Endometrial microvascular endothelial cells (primary cell): ENCODE data around the gene RGS6. TPM values are rescaled to one million over a fixed set of nuclear protein-coding genes. Genes with fewer than 3 reads are reported as not detected.

Experiments
- in situ Hi-C: cut with HindIII; loops from 2 replicates; pipeline ENCODE4 v1.10.0; 2017; ENCODE audit warnings: low sequenced_read_pairs, low pct_unique_long_range_greater_than_20kb; ENCODE audit errors: inconsistent ontology term
- total RNA-seq: library from RNA; depleted of rRNA; stranded (reverse); fragments of >200 nt; gene quantifications from one replicate; pipeline ENCODE4 v1.2.3, GENCODE V29; 2015; ENCODE audit errors: inconsistent ontology term

The RGS6 gene
- total RNA-seq, 1 donor from 2014 or later: not detected

DNA sequence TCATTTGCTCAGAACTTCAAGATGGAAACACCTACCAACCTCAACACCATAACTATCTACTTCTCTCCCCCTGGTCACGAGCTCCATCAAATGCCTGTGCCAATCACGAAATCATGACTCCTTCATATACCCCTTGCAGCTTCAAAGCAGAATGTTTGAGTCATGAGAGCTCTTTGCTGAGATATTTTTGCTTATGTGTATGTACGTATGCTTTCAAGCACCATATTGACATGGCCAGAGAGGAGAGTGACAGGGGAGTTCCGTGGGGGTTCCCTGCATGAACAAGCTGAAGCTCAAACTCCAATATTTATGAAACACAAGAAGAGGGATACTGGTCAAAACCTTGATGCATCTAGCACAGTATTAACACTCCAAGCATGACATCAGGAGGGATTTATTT, 587.3 kb downstream of the RGS6 start:
- in situ Hi-C loops: no loop called here

DNA sequence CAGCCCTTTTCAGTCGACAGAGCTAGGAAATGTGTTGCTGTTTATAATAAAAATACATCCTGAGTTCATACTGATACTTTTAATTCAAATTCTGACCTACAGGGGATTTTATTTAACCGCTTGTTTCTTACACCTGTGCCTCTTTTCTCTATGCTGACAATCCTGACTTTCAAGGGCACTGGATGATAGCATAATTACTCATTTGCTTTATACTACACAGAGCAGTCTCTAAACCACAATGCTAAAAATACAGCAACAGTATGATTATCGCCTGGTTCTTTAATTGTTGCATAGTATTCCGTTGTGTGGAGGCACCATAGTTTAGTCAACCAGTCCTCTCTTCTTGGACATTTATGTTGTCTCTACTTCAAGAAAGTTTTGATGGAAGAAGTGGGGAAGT, 588.8 kb downstream of the RGS6 start:
- in situ Hi-C loops: no loop called here

DNA sequence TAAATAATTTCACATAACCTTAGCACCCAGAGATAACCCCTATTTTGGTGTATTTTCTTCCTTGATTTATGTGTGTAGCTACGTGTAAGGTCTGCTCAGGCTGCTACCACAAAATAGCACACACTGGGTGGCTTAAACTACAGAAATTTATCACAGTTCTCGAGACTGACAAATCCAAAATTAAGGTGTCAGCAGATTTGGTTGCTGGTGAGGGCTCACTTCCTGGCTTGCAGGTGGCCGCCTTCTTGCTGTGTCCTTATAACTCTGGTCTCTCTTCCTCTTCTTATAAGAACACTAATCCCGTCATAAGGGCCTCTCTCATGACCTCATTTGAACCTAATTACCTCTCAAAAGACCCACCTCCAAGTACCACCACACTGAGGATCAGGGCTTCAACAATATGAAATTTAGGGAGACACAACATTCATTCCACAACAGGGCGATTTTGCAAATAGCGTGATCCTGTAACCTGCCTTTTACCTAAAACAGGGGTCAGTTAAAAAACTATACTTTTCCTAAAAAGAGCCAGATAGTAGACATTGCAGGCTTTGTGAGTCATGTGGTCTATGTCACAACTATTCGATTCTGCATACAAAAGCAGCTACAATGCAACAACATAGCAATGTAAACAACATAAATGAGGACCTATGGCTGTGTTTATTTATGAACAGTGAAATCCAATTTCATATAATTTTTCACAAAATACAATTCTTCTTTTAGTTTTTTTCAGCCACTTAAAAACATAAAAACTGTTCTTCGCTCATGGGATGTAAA, 589.9 kb downstream of the RGS6 start:
- in situ Hi-C loops: no loop called here

DNA sequence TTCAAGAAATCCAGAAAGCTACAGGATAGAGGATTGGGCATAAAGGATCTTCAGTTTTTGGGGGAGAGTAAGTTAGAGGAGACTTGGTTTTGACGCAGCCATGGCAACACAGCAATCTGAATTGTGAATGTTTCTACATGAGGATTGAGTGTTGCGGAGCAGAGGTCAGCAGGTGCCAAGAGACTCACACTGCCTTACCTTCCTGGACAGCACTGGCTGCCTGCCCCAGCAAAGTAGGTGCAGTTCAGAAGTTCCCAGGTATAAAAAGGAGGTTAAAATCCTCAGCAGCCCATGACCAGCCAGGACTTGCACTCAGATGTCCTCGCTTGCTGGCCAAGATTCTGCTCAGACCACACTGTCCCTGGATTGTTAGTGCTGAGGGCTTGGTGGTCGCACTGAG, 590.6 kb downstream of the RGS6 start:
- in situ Hi-C loops: no loop called here

DNA sequence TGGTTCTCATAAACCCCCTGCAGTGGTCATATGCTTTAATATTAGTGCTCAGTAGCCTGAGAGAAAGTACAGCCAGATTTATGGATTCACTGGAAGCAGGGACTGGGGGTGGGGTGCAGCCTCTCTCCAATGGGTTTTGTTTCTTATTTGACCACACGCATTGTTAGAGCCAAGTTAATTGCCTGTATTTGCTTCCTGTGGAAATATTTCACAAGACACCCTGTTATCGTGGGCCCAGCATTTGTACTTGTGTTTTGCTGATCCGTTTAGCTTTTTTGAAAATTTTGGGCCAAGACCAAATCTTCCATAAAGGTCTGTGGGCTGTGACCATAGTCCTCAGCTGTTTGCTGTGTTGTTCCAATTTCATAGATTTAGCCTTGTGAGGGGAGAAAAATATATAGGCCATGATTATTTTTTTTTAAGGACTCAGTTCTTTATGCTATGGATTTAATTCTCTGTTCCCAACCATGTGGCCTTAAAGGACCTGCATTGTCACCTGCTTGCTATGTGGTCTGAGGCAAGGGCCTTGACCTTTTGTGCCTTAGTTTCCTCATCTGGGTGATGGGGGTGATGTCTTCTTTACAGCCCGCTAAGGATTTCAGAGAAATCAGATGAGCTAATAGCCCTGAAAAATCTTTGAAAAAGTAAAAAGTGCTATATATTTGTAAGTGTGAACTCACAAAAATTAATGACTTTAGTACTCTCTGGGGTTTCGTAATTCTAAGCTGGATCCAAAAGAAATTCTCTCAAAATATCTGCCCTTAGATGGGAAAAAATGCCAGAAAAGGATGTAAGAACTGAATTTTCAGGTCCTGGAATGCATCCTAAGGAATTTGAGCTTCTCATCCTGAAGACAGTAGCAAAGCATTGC, 591.4 kb downstream of the RGS6 start:
- in situ Hi-C loops: no loop called here

DNA sequence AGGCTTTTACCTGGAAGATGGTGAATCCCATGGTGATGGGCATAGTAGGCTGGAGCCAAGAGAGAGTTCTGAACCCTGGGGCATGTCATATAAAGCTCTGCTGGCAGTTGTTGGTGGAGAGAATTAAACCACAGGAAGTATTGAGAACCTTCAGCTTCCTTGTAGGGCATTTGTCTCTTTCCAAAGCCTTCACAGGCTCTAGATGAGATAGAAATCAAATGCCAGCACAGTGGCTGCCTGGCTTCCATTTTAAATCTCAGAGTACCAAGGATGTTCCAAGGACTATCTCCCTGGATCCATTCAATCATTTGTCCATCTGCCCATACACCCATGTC, 592.0 kb downstream of the RGS6 start:
- in situ Hi-C loops: no loop called here

DNA sequence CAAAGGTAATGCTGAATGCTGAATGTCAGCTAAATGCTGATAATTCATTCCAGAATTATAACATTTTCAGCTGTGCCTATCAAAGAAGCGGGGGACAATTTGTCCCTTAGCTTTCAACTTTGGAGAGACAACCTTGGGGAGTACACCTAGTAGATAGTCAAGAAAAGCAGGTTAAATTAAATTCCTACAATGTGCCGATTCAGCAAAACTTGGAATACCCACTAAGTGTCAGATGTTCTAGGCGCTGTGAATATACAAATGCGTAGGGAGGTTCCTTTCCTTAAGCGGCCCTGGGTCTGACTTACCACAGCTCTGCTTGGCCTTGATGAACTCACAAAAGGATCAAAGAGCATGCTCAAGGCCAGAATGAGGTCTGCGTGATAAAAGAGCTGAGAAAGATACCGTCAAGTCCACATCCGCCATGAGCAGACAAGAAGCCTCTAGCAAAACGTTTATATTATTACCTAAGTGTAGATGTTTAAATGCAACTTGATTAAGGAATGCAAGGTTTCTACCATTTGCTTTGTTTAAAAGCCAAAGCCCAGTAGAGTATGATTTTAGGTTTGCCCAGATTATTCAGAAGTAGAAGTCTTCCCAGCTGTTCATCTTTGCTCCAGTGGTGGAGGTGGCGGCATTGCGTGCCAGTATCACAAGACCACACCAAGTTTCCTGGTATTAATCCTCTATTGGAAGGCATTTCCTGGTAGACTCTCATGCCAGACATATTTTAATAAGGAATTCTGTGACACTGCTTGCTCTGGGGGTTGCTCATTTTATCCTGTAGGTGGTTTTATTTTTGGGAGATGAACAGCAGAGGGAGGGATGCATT, 593.1 kb downstream of the RGS6 start:
- in situ Hi-C loops: no loop called here

DNA sequence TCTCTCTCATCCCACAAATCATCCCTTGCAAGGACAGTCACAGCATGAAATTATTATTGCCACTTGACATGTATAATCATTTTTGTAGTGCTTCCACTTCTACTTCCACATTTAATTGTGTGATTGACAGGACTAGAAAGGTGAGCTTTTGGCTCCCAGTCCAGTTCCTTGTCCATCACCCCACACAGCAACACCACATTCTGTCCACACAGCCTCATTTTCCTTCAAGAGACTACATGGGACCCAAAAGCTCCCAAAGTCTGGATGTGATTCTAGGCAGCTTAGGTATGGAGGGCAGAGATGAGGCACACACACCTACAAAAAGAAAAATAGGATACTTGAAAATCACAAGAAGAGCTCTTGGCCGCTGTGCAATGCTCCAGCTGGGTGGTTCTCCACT, 595.4 kb downstream of the RGS6 start:
- in situ Hi-C loops: no loop called here

DNA sequence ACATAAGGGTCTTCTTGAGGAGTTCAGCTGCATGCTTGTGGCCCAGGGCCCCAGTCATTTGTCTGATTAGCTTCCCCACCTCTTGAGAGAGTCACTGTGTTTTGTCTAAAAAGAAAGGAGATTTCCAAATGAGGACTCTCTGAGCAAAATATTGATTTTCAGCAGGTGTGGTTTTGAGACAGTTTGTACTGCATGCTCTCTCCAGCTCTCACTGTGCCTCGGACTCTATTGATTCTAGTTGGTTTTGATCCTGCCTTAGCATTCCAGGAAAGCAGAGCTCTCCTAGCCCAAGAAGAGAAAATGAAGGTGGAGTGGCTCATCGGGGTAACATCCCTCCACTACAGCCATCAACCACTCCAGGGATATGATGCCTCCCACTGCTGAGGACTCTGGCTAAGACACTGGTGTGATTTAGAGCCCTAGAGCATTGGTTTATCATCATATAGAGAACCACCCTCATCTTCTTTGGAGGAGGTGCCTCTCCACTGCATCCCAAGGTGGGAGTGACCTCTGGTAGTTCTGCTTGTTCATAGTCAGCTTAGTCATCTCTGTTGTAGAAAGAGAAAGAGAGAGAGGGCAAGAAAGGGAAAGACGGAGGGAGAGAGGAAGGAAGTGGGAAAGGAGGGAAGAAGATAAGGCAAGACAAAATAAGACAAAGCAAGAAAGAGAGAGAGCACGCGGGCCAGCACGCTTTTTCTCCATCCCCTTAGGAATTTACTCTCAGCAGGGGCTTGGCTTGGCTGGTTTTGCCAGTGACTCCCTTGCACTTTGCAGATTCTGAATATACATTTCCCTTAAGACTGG, 596.0 kb downstream of the RGS6 start:
- in situ Hi-C loops: no loop called here

DNA sequence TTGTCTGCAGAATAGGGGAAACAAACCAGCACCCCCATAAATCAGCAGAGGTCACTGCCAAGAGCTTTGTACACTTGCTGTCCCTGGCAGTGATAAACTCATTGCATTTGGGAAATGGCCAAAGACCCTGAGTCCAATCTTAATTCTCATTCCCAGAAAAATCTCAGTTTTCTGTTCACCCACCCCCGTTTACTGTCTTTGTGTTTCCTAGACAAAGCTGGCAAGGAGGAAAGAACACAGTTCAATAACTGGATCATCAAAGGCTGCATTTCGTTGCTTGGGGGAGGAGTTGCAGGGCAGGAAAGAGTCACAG, 596.6 kb downstream of the RGS6 start:
- in situ Hi-C loops: no loop called here

DNA sequence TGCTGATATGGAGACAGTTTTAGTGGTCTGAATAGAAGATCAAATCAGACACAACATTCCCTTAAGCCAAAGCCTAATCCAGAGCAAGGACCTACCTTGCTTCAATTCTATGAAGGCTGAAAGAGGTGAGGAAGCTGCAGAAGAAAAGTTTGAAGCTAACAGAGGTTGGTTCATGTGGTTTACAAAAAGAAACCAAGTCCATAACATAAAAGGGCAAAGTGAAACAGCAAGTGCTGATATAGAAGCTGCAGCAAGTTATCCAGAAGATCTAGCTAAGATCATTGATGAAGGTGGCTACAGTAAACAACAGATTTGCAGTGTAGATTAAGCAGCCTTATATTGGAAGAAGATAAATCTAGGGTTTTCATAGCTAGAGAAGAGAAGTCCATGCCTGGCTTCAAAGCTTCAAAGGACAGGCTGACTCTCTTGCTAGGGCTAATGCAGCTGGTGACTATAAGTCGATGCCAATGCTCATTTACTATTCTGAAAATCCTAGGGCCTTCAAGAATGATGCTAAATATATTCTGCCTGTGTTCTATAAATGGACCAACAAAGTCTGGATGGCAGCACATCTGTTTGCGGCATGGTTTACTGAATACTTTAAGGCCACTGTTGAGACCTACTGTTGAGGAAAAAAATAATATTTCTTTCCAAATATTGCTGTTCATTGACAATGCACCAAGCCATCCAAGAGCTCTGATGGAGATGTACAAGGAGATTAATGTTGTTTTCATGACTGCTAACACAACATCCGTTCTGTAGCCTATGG, 600.6 kb downstream of the RGS6 start:
- in situ Hi-C loops: no loop called here

DNA sequence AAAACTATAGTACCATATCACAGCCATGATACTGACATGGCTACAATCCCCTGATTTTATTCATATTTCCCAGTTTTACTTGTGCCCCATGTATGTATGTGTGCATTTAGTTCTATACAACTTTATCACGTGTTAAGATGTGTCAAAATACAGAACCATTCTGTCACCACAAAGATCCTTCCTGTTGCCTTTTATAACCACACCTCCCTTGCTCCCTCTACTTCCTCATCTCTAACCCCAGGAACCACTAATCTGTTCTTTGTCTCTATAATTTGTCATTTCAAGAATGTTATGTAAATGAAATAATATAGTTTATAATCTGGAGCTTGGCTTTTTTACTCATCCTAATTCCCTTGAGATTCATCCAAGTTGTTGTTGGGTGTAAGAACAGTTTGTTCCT, 603.3 kb downstream of the RGS6 start:
- in situ Hi-C loops: no loop called here

DNA sequence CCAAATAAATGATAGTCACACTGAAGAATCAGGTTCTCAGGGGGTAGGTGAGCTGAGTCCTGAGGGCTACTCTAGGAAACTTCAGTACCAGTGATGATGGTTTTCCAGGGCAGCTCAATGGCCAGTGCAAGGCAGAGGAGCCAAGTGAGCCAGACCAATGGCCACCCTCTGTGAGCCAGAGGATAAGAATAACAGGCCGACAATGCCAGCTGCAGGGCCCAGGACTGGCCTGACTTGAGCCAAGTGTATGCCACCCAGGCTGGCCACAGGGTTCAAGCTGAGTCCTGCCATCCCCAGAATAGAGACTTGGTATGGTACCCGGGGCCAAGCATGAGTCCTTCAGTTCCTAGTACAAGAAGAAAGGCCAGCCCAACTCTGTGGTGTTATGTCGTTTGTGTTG, 606.2 kb downstream of the RGS6 start:
- in situ Hi-C loops: no loop called here

DNA sequence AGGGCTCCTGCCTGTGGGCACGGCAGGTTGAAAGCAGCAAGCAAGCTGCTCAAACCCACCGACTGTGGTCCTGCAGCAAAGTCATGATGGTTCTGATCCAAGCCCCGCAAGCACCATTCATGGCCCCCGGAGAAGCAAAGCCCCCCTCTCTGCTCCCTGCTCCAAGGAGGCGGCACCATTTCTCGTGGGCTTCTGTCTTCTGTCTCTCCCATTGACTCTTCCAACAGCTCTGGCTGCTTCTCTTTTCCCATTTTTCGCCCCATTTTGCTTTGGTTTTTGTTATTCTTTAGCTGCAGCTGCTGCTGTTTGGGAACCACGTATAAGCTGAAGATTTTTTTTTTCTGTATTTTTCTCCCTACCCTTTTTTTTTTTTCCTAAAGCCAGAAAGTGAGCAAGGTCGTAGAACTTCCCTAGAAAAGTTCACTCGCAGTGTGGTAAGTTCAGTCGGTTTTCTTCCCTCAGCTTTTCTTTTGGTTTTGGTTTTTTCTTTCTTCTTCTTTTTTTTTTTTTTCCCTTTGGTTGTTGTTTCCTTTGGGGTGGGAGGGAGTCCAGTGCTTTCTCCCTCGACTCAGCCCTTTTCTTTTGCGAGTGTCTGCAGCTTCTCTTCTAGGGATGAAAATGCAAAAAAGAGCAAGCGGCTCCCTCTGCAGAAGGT, 607.6 kb downstream of the RGS6 start:
- in situ Hi-C loops: no loop called here

DNA sequence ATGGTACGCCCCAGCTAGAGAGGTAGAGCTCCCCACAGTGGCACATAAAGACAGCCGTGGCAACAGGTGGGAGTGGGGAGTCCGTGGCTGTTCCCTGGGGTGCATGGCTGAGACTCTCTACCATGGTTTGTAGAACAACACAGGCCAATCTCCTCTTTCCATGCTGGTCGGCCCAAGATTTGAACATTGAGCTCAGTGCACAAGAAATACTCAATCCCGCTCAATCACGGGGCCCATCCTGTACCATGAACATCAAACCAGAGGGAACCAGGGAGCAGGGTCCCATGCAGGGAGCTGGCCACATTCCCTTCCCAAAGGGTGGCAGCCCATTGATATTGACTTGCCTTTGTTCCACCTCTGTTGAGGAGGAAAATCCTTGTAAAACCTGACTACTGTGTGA, 608.6 kb downstream of the RGS6 start:
- in situ Hi-C loops: no loop called here

DNA sequence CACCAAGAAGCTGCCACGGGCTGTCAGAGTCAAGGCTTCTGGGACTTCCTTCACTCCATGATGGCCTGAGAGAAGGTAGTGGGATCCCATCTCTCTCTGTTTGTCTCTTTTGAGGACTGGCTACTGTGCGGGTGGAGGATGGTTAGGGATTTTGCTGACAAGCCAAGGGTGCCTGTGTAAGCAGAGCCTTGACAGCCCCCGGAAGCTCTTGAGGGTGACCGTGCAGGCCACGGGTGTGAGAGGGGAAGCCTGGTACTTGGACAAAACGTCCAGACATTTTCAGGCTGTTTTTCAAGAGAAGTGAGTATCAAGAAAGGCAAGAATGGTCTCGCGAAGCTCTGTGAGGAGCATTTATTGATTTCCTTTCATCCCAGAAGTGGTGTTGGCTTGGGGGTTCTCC, 609.3 kb downstream of the RGS6 start:
- in situ Hi-C loops: no loop called here

DNA sequence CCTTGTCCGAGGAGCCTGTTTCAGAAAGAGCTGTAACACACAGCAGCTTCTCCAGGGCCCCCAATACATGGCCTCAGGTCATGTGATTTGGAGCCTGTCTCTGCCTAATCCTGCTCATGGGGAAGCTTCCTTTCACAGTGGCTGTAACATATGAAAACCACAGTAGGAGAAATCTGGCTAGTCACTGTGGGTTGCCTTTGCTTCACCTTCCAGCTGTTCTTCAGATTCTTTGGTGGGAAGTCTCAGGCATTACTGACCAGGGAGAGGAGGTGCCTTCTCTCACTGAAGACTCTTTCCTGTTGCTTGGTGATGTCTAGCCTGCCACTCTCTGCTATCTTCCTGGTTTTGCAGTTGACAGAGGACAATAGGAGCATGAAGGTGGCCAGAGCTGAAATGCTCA, 611.1 kb downstream of the RGS6 start:
- in situ Hi-C loops: no loop called here
